ENCODE results near the gene MAP2K5.

MAP2K5 gene

DNA sequence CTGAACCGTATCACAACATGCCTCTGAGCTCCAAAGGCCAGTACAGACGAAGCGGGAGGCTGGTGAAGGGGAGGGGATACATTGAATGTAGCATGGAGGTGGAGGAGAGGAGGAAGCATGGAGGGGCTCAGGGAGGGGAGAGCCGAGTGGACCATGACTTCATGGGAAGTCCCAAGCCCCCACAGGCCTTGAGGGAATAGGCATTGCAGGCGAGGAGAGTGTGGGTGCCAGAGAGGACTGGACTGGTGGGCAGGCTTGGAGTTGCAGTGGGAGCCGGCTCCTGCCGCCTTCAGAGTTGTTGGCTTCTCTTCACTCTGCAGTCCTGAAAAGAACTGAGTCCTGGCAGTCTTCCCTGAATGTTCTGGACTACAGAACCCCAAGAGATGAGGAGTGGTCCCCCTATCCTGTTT is 300.6 kb downstream of the MAP2K5 start:
- no peak for DNase-seq

DNA sequence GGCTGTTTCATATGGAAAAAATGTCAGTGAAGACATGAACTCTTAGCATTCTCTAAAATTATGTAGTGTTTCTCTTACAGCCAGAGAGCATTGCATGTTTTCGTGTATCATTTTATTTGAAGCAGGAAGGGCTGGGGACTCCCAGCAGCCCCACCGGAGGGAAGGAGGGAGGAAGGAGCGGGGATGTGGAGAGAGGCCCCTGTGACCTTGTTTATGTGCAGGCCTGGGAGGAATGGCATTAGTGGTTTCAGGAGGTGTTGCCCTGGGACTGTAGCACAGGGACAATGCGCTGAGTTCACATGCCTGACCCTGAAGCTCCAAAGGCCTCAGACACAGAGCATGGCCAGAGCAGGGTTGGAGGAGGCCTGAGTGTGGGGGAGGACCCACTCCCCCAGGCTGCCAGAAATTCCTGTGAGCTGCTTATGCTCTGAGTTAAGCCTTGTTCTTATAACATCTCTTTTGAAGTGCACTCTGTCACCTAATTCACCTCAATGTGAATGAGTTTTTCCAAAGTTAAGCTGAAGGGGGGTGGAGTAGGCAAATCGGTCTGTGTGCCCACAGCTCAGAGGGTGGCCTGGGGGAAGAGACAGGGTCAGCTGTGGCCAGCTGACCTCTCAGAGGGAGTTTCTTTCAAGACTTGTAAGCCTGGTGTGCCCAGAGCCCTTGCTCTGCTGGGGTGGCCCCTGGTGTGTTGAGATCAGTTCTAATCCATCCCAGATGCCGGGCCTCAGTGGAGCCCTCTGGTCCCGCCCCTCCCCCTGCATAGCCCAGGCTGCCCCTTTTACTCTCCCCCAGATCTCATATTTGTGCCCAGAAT is 301.3 kb downstream of the MAP2K5 start:
- no peak for DNase-seq

DNA sequence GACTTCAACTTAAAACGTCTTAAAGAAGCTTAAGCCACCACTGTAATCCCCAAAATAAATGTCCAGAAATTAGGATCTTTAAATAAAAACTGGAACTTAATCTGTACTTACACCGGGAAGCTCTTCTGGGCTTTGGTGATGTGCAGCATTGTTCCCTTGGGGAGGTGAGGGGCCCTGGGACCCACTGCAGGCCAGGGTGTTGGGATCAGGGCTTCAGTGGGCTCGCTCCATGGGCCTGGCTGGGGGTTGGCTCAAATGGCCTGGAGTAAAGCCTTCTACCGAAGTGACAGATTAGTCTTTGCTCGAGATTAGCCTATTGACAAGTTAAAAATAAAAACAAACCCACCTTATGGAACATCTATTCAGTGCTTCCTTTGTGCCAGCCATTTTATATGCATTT is 303.5 kb downstream of the MAP2K5 start:
- no peak for DNase-seq

DNA sequence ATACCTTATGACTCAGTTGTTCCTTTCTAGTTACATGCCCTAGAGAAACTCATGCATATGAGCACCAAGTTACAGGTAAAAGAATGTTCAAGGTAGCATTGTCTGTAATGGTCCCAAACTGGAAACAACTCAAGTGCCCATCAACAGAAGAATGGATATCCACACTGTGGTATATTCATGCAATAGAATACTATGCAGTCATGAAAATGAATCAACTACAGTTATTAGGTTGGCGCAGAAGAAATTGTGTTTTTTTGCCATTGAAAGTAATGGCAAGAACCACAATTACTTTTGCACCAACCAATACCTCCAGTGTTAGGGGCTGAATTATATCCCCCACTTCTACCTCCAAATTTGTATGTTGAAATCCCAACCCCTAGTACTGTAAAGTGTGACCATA is 307.0 kb downstream of the MAP2K5 start:
- DNase-seq: no peak

DNA sequence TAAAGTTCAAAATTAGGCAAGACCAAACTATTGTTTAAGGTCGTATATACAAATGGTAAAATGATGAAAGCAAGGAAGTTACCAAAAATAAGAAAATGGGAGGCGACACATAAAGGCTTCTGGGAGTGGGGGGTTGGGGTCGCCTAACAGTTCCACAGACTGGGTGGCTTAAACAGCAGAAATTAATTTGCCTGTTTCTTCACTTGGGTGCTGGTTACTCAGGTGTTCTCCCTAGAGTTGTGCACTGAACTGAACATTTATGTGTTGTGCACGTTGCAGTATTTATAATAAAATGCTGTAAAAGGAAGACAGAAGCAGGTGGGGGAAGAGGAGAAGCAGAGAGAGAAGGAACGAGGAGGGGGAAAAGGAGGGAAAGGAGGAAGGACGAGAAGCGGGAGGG is 307.8 kb downstream of the MAP2K5 start:
- DNase-seq: no peak

DNA sequence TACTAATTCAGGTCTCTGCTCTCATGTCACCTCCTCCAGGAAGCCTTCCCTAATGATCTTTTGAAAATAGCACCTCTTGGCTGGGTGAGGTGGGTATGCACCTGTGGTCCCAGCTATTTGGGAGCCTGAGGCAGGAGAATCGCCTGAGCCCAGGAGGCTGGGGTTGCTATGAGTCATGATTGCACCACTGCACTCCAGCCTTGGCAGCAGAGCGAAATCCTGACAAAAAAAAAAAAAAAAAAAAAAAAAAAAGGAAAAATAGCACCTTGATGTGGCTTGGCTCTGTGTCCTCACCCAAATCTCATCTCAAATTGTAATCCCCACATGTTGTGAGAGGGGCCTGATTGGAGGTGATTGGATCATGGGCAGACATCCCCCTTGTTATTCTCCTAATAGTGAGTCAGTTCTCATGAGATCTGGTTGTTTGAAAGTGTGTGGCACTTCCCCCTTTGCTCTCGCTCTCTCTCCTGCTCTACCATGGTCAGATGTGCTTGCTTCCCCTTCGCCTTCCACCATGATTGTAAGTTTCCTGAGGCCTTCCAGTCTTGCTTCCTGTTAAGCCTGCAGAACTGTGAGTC is 308.6 kb downstream of the MAP2K5 start:
- no peak for DNase-seq

DNA sequence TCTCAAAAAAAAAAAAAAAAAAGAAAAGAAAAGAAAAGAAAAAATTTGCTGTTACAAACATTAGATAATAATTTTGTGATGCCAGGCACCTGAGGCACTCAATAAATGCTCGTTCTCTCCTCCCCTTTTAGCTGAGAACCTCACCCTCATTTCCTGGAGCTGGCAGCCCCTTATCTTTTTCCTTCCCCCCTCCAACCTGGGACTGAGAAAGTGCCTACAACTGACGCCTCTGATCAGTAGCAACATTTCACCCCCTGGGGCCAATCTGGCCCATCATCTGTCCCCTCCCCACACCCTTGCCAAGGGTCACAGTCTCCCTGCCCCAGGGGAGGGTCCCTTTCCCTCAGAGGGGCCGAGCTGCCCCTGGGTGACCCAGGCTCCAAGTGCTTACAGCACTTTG is 309.9 kb downstream of the MAP2K5 start:
- DNase-seq: no peak

DNA sequence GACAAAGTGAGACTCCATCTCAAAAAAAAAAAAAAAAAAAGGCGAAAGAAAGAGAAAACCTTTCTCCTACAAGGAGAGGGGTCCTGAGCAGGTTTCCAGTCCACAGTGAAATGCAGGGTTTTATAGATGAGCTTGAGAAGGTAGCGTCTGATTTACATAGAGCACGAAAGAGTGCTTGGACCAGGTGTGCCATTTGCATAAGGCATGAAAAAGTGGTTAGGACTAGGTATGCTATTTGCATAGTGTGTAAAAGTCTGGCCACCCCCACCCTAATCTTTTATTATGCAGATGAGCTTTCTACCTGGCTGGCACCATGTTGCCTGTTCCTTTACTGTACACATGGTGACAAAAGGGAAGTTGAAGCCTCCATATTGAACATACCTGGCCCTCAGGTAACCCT is 311.0 kb downstream of the MAP2K5 start:
- DNase-seq: no peak

DNA sequence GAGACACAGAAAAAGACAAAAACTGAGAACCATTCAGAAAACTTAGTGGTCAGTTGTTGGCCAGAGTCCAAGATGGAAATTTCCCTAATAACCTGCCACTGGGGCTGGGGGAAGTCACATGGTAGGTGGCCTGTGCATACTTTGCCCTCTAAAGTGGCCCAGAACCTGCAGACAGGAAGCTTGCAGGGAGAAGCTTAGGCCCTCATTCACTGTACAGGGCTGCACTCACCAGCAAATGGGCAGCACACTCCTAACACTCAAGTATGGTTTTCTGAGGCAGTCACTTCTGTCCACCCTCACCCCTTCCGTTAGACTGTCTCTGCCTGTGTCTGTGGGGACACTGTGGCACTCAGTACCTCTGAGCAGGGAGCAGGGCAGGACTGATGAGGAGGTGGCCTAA is 311.9 kb downstream of the MAP2K5 start:
- no peak for DNase-seq

DNA sequence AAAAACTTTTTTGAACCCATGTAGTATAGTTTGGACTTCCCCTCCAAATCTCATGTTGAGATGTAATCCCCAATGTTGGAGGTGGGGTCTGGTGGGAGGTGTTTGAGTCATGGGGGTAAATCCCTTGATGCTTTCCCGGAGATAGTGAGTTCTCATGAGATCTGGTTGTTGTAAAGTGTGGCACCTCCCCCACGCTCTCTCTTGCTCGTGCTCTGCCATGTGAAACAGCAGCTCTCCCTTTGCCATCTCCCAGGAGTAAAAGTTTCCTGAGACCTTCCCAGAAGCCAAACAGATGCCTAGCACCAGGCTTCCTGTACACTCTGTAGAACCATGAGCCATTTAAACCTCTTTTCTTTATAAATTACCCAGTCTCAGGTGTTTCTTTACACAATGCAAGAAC is 313.3 kb downstream of the MAP2K5 start:
- DNase-seq: no peak

Measured in activated CD4-positive, CD25-positive, alpha-beta regulatory T cell treated with anti-CD3 and anti-CD28 coated beads, Interleukin-2, amount 50 U/mL, for 72 hours (primary cell).